H1 (cell line): ENCODE data around the gene GP5. TPM values are rescaled to one million over a fixed set of nuclear protein-coding genes. Genes with fewer than 3 reads are reported as not detected.

Source experiments
- BACH1 ChIP-seq: IDR thresholded peaks from 2 replicates; pipeline ENCODE4 v1.6.1; 2012; ENCODE audit warnings: low read length, improper control_type of control experiment
- BRCA1 ChIP-seq: IDR thresholded peaks from 2 replicates; pipeline ENCODE4 v1.6.1; 2012; ENCODE audit warnings: low read depth, low read length, improper control_type of control experiment
- CHD7 ChIP-seq: fragments of 300-600 bp; sonication (generic); IDR thresholded peaks from 2 replicates; pipeline ENCODE4 v1.7.1; 2012; ENCODE audit warnings: low read length, moderate library complexity, mild to moderate bottlenecking, inconsistent platforms; ENCODE audit not compliant: insufficient replicate concordance
- EGR1 ChIP-seq: IDR thresholded peaks from 2 replicates; pipeline ENCODE4 v1.6.1; 2011; ENCODE audit warnings: low read depth, low read length, borderline replicate concordance
- FOSL1 ChIP-seq: IDR thresholded peaks from 2 replicates; pipeline ENCODE4 v1.6.1; 2011; ENCODE audit warnings: mild to moderate bottlenecking, low read depth, low read length, moderate library complexity; ENCODE audit not compliant: insufficient read depth
- HDAC2 ChIP-seq, 2 experiments: fragments of 300-600 bp in 1 of 2; sonication (generic) in 1 of 2; IDR thresholded peaks; 2 replicates each; pipeline ENCODE4 v1.6.1; 2011 to 2012; ENCODE audit warnings: low read depth in 2 of 2, low read length in 2 of 2, mild to moderate bottlenecking in 2 of 2, moderate library complexity in 2 of 2, borderline replicate concordance in 1 of 2, inconsistent platforms in 1 of 2
- JUN ChIP-seq: IDR thresholded peaks from 2 replicates; pipeline ENCODE4 v1.6.1; 2011; ENCODE audit warnings: low read depth, mild to moderate bottlenecking, improper control_type of control experiment, low read length
- MAFK ChIP-seq: IDR thresholded peaks from 2 replicates; pipeline ENCODE4 v1.6.1; 2012; ENCODE audit warnings: low read depth, mild to moderate bottlenecking, improper control_type of control experiment, low read length
- SRF ChIP-seq: IDR thresholded peaks from 2 replicates; pipeline ENCODE4 v1.6.1; 2011; ENCODE audit warnings: mild to moderate bottlenecking, low read depth, low read length, moderate library complexity
- TAF1 ChIP-seq: IDR thresholded peaks from 2 replicates; pipeline ENCODE4 v1.6.1; 2011; ENCODE audit warnings: mild to moderate bottlenecking, low read depth, low read length
- USF2 ChIP-seq: IDR thresholded peaks from 2 replicates; pipeline ENCODE4 v1.6.1; 2011; ENCODE audit warnings: low read length, improper control_type of control experiment
- polyA plus RNA-seq, 7 experiments: library from polyadenylated mRNA; depleted of rRNA in 3 of 7; stranded (reverse) in 5 of 7; unstranded in 2 of 7; fragments of >200 nt in 5 of 7; fragments of 200-250 nt in 2 of 7; gene quantifications; 1 replicate in 5 of 7; 2 replicates in 1 of 7; 4 replicates in 1 of 7; pipeline versions ENCODE4 v1.2.1 to v1.2.3, GENCODE V29; 2011 to 2013; ENCODE audit warnings: missing spikeins in 2 of 7, mixed read lengths in 2 of 7
- total RNA-seq: library from RNA; stranded (reverse); fragmentation: NEBNext Ultra II Directional; extraction: Animal tissue kit (Norgen Biotek cat#: 25700); gene quantifications from 2 replicates; pipeline ENCODE4 v1.2.1, GENCODE V29; 2021

Gene GP5
- total and polyA plus RNA-seq, 2 of the 8 experiments (the other 6 are each of a cell fraction or from before 2014, with no cell fraction given), result 0.13 to 0.14 TPM

GRCh38 chr3:194346621-194347020 is 52.4 kb downstream of the GP5 start (continued):
- TF ChIP-seq CHD7, result no peak
- TF ChIP-seq HDAC2 (IDR thresholded peaks at IDR 0.05; ENCODE audit: borderline replicate concordance in 1 of 2, low read depth in 2 of 2, low read length in 2 of 2), result no peak
- no peak for TF ChIP-seq BRCA1
- no peak for TF ChIP-seq FOSL1
- TF ChIP-seq BACH1, result no peak
- TF ChIP-seq EGR1, result no peak
- TF ChIP-seq MAFK, result no peak
- no peak for TF ChIP-seq SRF
- no peak for TF ChIP-seq TAF1
- TF ChIP-seq JUN, result no peak
- TF ChIP-seq USF2, result no peak
